GM12801 (cell line): Measurements from ENCODE around the gene NUDT13.

Source experiments
- CTCF ChIP-seq: IDR thresholded peaks from one replicate; pipeline ENCODE4 v1.5.1; 2011; ENCODE audit warnings: control low read depth; ENCODE audit not compliant: insufficient read length; ENCODE audit errors: extremely low read depth

The NUDT13 gene

GRCh38 chr10:73094986-73095480 is 15.2 kb upstream of the NUDT13 start:
- no peak for TF ChIP-seq CTCF

- TF ChIP-seq CTCF, result no peak
These were observed 14.7 kb upstream of the NUDT13 start for GRCh38 chr10:73095481-73096021.

- TF ChIP-seq CTCF, result no peak
These were observed 14.2 kb upstream of the NUDT13 start for GRCh38 chr10:73096041-73096448.

- TF ChIP-seq CTCF, result no peak
These were observed 13.6 kb upstream of the NUDT13 start, which contains the start of gene P4HA1 for GRCh38 chr10:73096449-73097304. Gene P4HA1 (minus strand): TSS chr10:73096866. CDS start chr10:73074883, 21,983 bp downstream.

- TF ChIP-seq CTCF, result no peak
These were observed 13.0 kb upstream of the NUDT13 start for GRCh38 chr10:73097305-73097670.

GRCh38 chr10:73099141-73099540 is 11.1 kb upstream of the NUDT13 start:
- TF ChIP-seq CTCF, result no peak

- TF ChIP-seq CTCF, result no peak
These were observed 4.0 kb upstream of the NUDT13 start for GRCh38 chr10:73106301-73106700.
